Measurements from ENCODE around the gene C1QTNF2.
"Not testable (repeated sequence)": the region's sequence is repeated elsewhere in the genome, so short reads cannot be mapped to it uniquely, and the experiment has no call there.

The C1QTNF2 gene

DNA sequence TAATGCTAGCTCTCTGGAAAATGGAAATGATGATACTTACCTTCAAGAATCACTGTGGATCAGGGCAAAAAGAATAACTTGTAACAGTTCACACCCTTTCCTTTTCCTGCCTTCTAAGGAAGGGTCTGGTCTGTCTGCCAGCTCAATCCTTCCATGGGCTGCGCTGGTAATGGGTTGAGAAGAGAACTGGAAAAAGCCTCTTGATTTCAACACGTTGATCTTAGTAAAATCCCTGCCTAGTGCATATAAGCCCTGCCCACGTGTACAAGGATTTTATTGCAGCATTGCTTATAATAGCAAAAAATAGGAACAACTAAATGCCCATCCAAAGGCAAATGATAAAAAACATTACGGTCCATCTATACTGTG lies 20.5 kb downstream of the C1QTNF2 start:
- TF ChIP-seq POLR2AphosphoS5 (IDR thresholded peaks at IDR 0.05; ENCODE audit: low read depth, low read length) (no peak), POU2F2 (IDR thresholded peaks at IDR 0.05; ENCODE audit: low read depth, low read length) (no peak), SPI1 (IDR thresholded peaks at IDR 0.05; ENCODE audit: low read depth, low read length) (no peak), POLR2A (IDR thresholded peaks at IDR 0.05; ENCODE audit: low read depth, low read length) (no peak), PAX5 (IDR thresholded peaks at IDR 0.05; ENCODE audit: insufficient read depth, low read length, severe bottlenecking) (no peak), TAF1 (IDR thresholded peaks at IDR 0.05; ENCODE audit: low read depth, low read length) (no peak)
- no peak for FAIRE-seq
- no peak for DNase-seq (ENCODE audit: insufficient read length, low spot score)

DNA sequence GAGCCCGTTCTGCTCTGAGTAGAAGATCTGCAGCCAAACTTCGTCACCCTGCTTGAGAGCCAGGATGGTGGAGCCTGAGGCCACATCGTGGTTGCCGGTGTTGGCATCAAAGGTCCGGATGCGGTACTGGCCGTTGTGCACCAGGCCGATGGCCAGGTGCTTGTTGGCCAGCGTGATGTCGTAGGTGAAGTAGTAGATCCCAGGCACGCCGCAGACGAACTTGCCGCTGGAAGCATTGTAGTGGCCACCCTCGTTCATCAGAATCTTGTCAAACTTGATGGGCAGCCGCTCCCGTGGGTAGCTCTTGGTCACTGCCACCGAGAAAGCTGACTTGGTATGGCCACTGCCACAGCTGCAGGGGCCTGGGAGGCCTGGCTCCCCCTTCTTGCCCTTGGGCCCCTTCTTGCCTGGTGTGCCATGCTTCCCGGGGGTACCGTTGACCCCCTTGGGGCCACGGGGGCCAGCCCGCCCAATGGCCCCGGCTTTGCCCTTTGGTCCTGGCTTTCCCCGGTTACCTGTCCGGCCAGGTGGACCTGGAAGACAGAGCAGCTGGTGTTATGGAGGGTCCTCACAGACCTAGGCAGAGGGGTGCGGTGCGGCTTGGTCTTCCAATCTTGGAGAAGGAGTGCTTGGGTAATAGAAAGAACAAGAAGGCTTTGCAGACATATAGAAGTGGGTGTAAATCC lies 21.0 kb downstream of the C1QTNF2 start:
- no peak for FAIRE-seq
- no peak for TF ChIP-seq PAX5 (IDR thresholded peaks at IDR 0.05; ENCODE audit: insufficient read depth, low read length, severe bottlenecking)
- no peak for TF ChIP-seq SPI1 (IDR thresholded peaks at IDR 0.05; ENCODE audit: low read depth, low read length)
- no peak for TF ChIP-seq POLR2A (IDR thresholded peaks at IDR 0.05; ENCODE audit: low read depth, low read length)
- no peak for TF ChIP-seq POLR2AphosphoS5 (IDR thresholded peaks at IDR 0.05; ENCODE audit: low read depth, low read length)
- no peak for TF ChIP-seq POU2F2 (IDR thresholded peaks at IDR 0.05; ENCODE audit: low read depth, low read length)
- TF ChIP-seq TAF1 (IDR thresholded peaks at IDR 0.05; ENCODE audit: low read depth, low read length) = no peak
- DNase-seq (ENCODE audit: insufficient read length, low spot score) = no peak

DNA sequence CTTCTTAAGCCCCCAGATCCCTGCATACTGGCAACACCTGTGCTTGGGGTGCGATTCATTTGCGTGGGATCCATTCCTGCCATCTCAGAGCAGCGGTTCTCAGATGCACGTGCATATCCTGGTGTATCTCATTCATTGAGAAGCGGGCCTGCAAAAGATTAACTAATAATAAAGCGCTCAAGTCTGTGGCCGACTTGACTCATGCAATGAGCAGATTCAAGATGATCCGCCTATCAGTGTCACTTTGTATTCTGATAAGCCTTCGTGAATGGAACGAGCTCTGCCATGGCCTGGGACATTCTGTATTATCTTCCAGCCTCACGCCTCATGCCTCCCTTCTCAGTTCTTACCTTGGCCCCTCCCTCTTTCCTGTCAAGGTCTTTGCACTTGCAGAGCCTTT lies 22.3 kb downstream of the C1QTNF2 start:
- TF ChIP-seq POU2F2 (IDR thresholded peaks at IDR 0.05; ENCODE audit: low read depth, low read length) = no peak
- TF ChIP-seq SPI1 (IDR thresholded peaks at IDR 0.05; ENCODE audit: low read depth, low read length) = no peak
- TF ChIP-seq TAF1 (IDR thresholded peaks at IDR 0.05; ENCODE audit: low read depth, low read length) = no peak
- TF ChIP-seq PAX5 (IDR thresholded peaks at IDR 0.05; ENCODE audit: insufficient read depth, low read length, severe bottlenecking) = no peak
- TF ChIP-seq POLR2AphosphoS5 (IDR thresholded peaks at IDR 0.05; ENCODE audit: low read depth, low read length) = no peak
- TF ChIP-seq POLR2A (IDR thresholded peaks at IDR 0.05; ENCODE audit: low read depth, low read length) = no peak
- DNase-seq (ENCODE audit: insufficient read length, low spot score) = no peak
- FAIRE-seq = no peak

DNA sequence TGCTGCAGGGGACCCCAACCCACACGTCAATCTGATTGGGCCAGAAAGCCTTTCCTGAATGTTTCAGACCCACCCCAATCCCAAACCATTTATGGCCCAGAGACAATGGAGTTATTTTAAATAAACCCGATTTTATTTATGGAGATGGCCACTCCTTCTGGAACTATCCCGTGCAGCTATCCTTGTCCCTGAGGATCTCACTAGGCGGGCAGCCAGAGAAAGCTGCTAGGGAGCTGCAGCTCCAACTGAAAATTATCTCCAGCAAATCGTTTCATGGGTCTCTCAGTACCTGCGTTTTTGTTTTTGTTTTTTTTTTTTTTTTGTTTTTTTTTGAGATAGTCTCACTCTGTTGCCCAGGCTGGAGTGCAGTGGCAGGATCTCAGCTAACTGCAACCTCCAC lies 23.0 kb downstream of the C1QTNF2 start:
- DNase-seq (ENCODE audit: insufficient read length, low spot score) = no peak
- TF ChIP-seq SPI1 (IDR thresholded peaks at IDR 0.05; ENCODE audit: low read depth, low read length) (no peak), POLR2AphosphoS5 (IDR thresholded peaks at IDR 0.05; ENCODE audit: low read depth, low read length) (no peak), TAF1 (IDR thresholded peaks at IDR 0.05; ENCODE audit: low read depth, low read length) (no peak), POU2F2 (IDR thresholded peaks at IDR 0.05; ENCODE audit: low read depth, low read length) (no peak), PAX5 (IDR thresholded peaks at IDR 0.05; ENCODE audit: insufficient read depth, low read length, severe bottlenecking) (no peak), POLR2A (IDR thresholded peaks at IDR 0.05; ENCODE audit: low read depth, low read length) (no peak)
- no peak for FAIRE-seq

DNA sequence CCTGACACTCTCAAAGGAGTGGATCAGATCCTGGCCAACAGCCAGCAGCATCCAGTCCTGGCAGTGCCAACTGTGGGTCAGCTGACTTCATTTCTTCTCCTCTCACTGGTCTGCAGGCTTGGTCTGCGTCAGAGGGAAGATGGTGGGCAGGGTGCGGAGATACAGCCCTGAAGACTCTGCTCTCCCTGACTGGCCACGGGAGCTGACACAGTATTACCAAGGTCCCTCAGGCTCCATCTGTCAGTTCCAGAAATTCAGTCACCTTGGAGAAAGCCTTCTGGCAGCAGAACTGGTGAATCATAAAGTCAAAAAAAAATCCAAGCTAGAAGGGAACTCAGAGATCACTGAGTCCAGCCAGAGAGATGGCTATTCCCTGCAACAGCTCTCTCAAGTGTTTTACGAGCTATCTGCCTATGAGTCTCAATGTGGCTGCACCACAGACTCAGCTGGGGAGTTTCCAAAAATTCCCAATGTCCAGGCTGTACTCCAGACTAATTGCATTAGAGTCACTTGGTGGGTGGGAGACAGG lies 27.9 kb downstream of the C1QTNF2 start:
- FAIRE-seq = no peak
- DNase-seq (ENCODE audit: insufficient read length, low spot score) = no peak
- TF ChIP-seq SPI1 (IDR thresholded peaks at IDR 0.05; ENCODE audit: low read depth, low read length) (no peak), POU2F2 (IDR thresholded peaks at IDR 0.05; ENCODE audit: low read depth, low read length) (no peak), PAX5 (IDR thresholded peaks at IDR 0.05; ENCODE audit: insufficient read depth, low read length, severe bottlenecking) (no peak), POLR2A (IDR thresholded peaks at IDR 0.05; ENCODE audit: low read depth, low read length) (no peak), POLR2AphosphoS5 (IDR thresholded peaks at IDR 0.05; ENCODE audit: low read depth, low read length) (no peak), TAF1 (IDR thresholded peaks at IDR 0.05; ENCODE audit: low read depth, low read length) (no peak)

DNA sequence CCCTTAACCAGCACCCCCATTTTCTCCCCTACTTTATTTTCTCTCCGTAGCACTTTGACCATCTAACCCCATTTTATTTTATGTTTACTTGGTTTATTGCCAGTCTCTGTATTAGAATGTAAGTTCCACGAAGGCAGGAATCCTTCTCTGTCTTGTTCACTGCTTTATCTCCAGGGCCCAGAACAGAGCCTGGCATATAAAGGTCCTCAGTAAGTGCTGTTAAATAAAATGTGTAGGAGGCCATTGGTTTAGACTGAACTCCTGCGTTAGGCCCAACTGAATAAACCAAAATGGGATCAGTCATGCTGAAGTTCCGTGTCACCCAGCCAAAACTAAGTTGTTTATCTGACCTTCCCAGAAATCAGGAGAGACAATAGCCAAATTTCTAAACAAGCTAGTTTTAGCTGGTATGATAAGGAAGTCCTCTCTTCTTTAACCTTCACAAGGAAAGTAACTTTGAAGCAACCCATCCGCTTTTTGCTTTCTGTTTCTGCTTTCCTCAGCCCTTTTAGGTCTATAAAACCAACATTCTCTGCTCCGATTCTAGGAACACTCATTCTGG lies 29.0 kb downstream of the C1QTNF2 start:
- TF ChIP-seq POU2F2 (IDR thresholded peaks at IDR 0.05; ENCODE audit: low read depth, low read length) (no peak), POLR2A (IDR thresholded peaks at IDR 0.05; ENCODE audit: low read depth, low read length) (no peak), SPI1 (IDR thresholded peaks at IDR 0.05; ENCODE audit: low read depth, low read length) (no peak), TAF1 (IDR thresholded peaks at IDR 0.05; ENCODE audit: low read depth, low read length) (no peak), PAX5 (IDR thresholded peaks at IDR 0.05; ENCODE audit: insufficient read depth, low read length, severe bottlenecking) (no peak)
- no peak for DNase-seq (ENCODE audit: insufficient read length, low spot score)
- FAIRE-seq = no peak

DNA sequence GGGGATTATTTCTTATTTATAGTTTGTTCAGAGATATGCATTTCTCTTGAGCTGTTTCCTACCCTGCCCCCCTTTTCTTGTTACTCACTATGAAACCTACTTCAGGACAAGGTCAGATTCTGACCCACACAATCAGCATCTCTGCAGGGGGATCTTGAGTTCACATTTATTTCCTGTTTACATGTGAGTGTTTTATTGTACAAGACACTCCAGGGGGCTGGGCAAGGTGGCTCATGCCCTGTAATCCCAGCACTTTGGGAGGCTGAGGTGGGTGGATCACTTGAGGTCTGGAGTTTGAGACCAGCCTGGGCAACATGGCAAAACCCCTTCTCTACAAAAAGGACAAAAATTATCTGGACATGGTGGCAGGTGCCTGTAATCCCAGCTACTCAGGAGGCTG lies 29.9 kb downstream of the C1QTNF2 start:
- FAIRE-seq; DNase-seq (ENCODE audit: insufficient read length, low spot score): not testable (repeated sequence)

DNA sequence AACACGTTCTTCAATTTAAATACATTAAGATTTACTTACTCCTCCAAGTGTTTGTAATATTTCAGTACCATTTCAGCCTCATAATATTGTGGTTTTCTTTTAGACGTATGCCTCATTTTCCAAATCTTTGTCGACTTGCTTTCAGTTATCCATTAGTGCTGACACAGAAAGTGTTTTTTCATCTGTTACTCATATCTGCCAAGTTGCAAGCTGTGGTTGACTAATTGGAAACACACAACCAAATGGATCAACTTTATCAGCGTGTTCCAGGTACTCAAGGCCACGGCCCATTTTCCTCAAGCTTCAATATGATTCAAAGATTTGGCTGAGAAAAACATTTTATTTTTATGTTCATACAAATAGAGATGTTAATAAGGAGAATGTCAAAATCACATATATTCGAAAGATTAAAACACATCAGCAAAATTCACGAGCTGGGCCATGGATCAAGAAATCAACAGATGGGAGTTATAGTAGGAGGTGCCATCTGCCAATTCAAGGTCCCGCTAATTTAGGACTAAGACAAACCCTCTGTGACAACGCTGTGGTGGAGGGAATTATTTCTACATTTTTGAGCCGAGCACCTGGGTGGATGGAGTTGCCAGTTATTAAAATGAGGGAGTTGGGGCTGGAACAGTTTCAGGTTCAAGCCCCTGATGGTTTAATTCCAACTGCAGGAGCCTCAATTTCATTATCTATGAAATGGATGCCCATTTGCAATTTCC lies 30.9 kb downstream of the C1QTNF2 start:
- FAIRE-seq (no peak), DNase-seq (ENCODE audit: insufficient read length, low spot score) (no peak)
- TF ChIP-seq SPI1 (IDR thresholded peaks at IDR 0.05; ENCODE audit: low read depth, low read length) = no peak
- TF ChIP-seq POU2F2 (IDR thresholded peaks at IDR 0.05; ENCODE audit: low read depth, low read length) = no peak
- TF ChIP-seq TAF1 (IDR thresholded peaks at IDR 0.05; ENCODE audit: low read depth, low read length) = no peak
- TF ChIP-seq PAX5 (IDR thresholded peaks at IDR 0.05; ENCODE audit: insufficient read depth, low read length, severe bottlenecking) = no peak
- no peak for TF ChIP-seq POLR2A (IDR thresholded peaks at IDR 0.05; ENCODE audit: low read depth, low read length)
- TF ChIP-seq POLR2AphosphoS5 (IDR thresholded peaks at IDR 0.05; ENCODE audit: low read depth, low read length) = no peak

DNA sequence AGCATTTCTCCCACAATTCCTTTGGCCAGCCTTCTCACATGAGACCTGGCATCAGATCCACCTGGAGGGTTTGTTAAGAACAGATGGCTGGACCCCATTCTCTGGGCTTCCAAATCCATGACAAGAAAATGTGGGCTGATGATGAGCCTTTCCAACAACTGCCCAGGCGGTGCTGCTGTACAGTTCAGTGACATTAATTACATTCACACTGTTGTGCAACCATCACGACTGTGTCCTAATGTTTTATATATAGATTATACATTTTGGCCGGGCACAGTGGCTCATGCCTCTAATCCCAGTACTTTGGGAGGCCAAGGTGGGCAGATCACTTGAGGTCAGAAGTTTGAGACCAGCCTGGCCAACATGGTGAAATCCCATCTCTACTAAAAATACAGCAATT lies 35.7 kb downstream of the C1QTNF2 start:
- FAIRE-seq = not testable (repeated sequence)

DNA sequence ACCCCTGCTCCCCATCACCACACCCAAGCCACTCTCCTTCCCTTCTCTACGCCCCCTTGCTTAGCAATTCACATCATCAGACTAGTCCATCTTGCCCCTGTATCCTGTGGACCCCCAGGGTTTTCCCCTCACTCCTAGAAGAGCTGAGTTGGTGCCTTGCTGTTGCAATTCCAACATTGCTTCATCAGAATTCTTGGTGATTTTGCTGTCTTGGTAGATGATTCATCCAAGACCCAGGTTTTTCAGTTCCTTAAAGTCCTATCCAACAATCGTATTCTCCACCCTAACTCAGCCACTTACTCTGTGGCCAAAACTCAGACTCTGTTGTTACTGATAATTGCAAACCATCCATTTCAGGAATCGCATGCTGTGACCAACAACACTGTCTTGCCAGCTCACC lies 36.7 kb downstream of the C1QTNF2 start:
- FAIRE-seq = no peak
- TF ChIP-seq SPI1 (IDR thresholded peaks at IDR 0.05; ENCODE audit: low read depth, low read length) (peak; percentile 70; the same call in 1 of the 2 replicates), POLR2A (IDR thresholded peaks at IDR 0.05; ENCODE audit: low read depth, low read length) (no peak)
- DNase-seq (ENCODE audit: insufficient read length, low spot score) = no peak

More for the DNA sequence above, 35.7 kb downstream of the C1QTNF2 start:
- not testable (repeated sequence) for DNase-seq (ENCODE audit: insufficient read length, low spot score)

Measured in GM12891 (cell line).